GM21576 (cell line): ENCODE data around the gene P4HB.

Source experiments
- ATAC-seq: cut with Tn5 transposase; IDR thresholded peaks from one replicate; pipeline ENCODE4 v1.9.1; 2021; ENCODE audit warnings: mild to moderate bottlenecking, moderate library complexity; ENCODE audit not compliant: unreplicated experiment

The P4HB gene

GRCh38 chr17:81859906-81860755, at the start of gene P4HB:
P4HB (minus strand) TSS chr17:81860535; CDS start chr17:81860471, 64 bp downstream.
- peak; percentile 2 for ATAC-seq

DNA sequence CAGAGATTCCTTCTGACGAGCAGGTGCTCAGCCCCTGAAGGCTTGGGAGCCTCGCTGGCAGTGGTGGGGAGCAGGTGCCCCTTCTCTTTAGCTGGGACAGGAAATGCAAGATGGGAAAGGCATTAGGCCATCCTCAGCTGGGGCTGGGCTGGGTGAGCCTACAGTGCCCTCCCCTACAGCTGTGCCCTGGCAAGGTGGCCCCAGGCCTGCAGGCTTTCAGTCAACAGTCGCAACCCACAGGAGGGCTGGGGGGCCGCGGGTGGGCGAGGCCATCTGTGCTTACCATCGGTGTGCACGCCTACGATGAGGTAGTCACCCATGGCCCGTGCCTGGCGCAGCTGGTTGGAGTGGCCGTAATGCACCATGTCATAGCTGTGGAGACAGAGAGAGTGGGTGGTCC, 48.9 kb upstream of the P4HB start:
- ATAC-seq, result no peak

DNA sequence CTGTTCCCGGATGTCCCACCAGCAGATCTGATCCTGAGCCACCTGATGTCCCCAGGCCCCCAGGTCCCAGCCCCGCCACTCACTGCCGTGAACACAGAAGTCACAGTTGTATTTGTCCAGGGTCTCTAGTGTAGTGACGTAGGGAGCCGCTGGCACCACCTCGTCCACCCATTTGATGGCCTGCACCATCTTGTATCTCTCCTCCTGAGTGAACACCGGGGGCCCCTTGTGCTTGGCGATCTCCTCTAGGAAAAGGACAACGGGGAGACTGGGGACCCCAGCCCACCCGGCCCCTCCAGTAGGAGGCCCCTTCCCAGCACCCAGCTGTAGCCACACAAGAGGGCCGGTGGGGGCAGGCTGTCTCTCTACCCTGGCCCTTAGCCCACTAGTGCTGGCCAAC, 48.5 kb upstream of the P4HB start:
- ATAC-seq, result no peak

GRCh38 chr17:81907219-81908145, 47.1 kb upstream of the P4HB start:
- no peak for ATAC-seq

- no peak for ATAC-seq
Observed at GRCh38 chr17:81906476-81907218, 46.3 kb upstream of the P4HB start.

- ATAC-seq, result no peak
Observed at GRCh38 chr17:81905993-81906392, 45.7 kb upstream of the P4HB start.

GRCh38 chr17:81905424-81905875, 45.1 kb upstream of the P4HB start:
- ATAC-seq, result no peak

GRCh38 chr17:81904600-81905423, 44.5 kb upstream of the P4HB start:
- ATAC-seq, result no peak

DNA sequence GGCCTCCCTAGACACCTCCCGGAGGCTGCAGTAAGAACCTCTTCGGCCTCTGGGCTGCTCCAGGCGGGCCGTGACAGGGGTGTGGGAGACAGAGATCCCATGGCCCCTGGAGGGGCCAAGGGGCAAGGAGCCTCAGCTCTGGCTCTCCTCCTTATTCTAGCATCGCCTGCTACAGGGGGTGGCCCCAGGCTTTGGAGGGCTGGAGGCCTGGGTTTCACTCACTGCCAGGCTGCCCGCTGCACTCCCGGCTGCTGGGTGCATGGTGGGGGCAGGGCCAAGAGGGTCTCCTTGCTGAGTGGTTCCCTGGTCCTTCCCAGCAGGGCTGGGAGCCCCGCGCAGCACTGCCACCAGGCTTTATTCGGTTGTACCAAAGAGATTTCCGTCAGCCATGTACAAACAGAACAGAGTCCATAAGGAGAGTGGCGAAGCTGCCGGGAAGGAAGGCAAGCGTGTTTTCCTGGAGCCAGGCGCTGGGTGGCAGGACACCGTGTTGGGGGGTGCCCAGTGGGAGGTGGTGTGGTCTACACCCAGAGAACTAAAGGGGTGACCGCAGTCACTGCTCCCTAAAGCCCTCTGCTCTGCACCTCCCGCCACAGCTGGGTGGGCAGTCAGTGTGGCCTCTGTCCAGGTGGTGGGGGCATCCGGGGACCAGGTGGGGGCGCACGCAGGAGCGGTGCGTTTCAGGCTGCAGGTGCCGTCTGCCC, 43.7 kb upstream of the P4HB start:
- no peak for ATAC-seq

GRCh38 chr17:81903415-81903831, 43.1 kb upstream of the P4HB start:
- ATAC-seq, result no peak

- no peak for ATAC-seq
Observed at GRCh38 chr17:81902653-81903414, 42.5 kb upstream of the P4HB start.

DNA sequence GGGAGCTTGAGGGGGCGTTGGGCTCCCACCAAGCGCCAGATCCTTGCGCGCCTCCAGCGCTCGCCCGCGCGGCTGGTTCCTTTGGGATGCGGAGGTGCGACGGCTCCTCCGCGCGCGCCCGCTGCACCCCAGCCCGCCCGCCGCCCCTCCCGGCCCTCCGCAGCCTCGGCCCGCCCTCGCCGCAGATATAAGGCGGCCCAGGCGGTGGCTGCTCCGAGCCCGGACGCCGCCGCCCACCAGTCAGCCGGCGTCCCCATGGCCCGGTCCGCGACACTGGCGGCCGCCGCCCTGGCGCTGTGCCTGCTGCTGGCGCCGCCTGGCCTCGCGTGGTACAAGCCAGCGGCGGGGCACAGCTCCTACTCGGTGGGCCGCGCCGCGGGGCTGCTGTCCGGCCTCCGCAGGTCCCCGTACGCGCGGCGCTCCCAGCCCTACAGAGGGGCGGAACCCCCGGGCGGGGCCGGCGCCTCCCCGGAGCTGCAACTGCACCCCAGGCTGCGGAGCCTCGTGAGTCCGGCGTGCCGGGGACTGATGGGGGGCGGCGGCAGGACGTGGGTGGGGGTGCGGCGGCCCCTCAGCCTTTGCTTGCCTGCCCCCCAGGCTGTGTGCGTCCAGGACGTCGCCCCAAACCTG, 41.8 kb upstream of the P4HB start, which contains the start of gene NPB:
Gene NPB (plus strand): TSS at position 216 of the 630 bp plus-strand sequence. CDS start 40 bp downstream, at position 256.
- no peak for ATAC-seq

GRCh38 chr17:81901167-81902022, 41.1 kb upstream of the P4HB start:
- ATAC-seq, result no peak

GRCh38 chr17:81900181-81900820, 40.0 kb upstream of the P4HB start:
- ATAC-seq, result no peak

GRCh38 chr17:81899514-81900166, 39.3 kb upstream of the P4HB start:
- no peak for ATAC-seq

DNA sequence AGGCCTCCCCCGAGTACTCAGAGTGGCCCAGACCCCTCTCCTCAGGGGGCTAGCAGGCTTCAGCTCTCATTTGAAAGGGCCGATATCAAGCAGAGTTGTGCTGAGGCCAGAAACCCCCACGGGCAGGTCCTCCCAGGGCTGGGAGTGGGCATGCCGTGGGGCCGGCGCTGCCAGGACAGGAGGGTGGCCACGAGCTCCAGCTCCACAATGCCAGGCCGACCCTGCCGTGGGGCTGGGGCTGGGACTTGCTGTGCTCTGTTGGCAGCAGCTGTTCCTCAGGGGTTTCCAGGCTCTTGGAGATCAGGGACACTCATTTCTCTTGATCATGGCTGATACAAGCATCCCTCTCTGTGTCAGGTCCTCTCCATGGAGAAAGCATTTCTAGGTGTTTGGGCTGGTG, 38.5 kb upstream of the P4HB start:
- no peak for ATAC-seq
